Fibroblast of skin of left biceps (primary cell): ENCODE measurements around the gene FNDC8.
"Not testable (repeated sequence)": the region's sequence is repeated elsewhere in the genome, so short reads cannot be mapped to it uniquely, and the experiment has no call there.

ENCODE experiments used
- DNase-seq, 2 experiments: peaks; one replicate each; pipeline ENCODE4 v3.0.0-alpha.2; 2013; ENCODE audit warnings: low read depth in 2 of 2

The FNDC8 gene

DNA sequence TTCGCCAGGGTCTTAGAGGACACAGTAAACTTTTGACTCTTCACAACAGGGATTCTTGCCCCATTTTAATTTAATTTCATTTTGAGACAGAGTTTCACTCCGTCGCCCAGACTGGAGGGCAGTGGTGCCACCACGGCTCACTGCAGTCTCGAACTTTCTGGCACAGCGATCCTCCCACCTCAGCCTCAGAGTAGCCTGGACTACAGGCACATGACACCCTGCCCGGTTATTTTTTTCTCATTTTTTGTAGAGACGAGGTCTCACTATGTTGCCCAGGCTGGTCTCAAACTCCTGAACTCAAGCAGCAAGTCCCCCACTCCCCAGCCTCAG, 21.0 kb downstream of the FNDC8 start:
- no peak for DNase-seq

- no peak for DNase-seq
Measured at GRCh38 chr17:35144840-35145239, 23.4 kb downstream of the FNDC8 start.

GRCh38 chr17:35146214-35146833, 24.9 kb downstream of the FNDC8 start:
- no peak for DNase-seq

- no peak for DNase-seq
Measured at GRCh38 chr17:35147375-35147905, 26.0 kb downstream of the FNDC8 start, which contains the start of gene UNC45B. UNC45B (plus strand) TSS chr17:35147817; CDS start chr17:35148264, 447 bp downstream.

DNA sequence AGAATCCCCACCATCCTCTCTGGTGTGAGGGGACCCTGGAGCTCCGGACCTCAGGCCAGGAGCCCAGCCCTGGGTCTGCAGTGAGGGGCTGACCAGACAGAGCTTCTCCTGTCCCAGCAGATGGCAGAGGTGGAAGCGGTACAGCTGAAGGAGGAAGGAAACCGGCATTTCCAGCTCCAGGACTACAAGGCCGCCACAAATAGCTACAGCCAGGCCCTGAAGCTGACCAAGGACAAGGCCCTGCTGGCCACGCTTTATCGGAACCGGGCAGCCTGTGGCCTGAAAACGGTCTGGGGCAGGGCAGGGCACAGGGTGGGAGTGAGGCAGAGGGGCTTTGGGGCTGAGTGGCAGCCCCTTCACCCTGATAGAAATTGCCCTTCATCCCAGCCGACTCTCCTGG, 26.7 kb downstream of the FNDC8 start:
- DNase-seq, result no peak

DNA sequence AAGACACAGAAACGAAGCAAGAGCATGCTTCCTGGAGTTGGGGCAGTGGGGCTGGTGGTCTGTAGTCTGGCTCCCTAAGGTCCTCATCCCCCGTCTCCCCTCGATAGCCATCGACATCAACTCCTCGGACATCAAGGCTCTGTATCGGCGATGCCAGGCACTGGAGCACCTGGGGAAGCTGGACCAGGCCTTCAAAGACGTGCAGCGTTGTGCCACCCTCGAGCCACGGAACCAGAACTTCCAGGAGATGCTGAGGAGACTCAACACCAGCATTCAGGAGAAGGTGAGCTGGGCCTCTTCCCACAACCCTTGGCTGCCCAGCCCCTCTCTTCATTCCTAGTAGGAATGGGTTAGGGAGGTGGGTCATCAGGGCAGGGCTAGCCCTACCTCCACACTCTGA, 28.5 kb downstream of the FNDC8 start:
- no peak for DNase-seq

DNA sequence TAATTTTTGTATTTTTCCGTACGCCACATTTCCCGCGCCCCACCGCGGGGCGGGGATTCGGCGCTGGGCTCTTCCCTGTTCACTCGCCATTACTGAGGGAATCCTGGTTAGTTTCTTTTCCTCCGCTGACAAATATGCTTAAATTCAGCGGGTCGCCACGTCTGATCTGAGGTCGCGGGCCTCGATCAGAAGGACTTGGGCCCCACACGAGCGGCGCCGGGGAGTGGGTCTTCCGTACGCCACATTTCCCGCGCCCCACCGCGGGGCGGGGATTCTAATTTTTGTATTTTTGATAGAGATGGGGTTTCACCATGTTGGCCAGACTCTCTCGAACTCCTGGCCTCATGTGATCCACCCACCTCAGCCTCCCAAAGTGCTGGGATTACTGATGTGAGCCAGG, 29.7 kb downstream of the FNDC8 start:
- DNase-seq, result not testable (repeated sequence)

DNA sequence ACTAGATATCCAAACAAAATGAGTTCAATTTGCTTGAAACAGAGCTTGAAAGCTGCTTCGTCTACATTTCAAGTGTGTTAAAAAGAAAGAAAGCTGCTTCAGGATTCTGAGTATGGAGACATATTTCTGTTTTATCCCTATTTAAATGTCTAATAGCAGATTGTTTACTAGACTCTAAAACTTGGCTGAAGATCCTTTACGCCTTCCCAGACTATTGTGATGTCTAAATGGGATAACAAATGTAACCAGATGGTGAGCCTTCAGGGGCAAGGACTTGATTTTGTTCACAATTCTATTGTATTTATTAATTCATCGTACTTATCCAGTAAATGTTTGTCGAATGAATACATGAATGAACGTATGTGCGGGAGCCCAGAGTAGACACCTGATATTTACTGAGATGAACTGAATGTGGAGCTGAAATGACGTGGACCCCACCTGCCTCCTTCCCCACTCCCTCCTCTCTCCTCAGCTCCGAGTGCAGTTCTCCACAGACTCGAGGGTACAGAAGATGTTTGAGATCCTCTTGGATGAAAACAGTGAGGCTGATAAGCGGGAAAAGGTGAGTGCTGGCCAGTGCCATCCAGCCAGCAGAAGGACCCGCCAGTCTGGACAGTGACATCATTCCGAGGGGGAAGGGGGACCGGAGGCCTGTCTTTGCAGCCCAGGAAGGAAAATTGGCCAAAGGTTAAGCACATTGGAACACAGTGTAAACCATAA, 31.2 kb downstream of the FNDC8 start:
- no peak for DNase-seq

DNA sequence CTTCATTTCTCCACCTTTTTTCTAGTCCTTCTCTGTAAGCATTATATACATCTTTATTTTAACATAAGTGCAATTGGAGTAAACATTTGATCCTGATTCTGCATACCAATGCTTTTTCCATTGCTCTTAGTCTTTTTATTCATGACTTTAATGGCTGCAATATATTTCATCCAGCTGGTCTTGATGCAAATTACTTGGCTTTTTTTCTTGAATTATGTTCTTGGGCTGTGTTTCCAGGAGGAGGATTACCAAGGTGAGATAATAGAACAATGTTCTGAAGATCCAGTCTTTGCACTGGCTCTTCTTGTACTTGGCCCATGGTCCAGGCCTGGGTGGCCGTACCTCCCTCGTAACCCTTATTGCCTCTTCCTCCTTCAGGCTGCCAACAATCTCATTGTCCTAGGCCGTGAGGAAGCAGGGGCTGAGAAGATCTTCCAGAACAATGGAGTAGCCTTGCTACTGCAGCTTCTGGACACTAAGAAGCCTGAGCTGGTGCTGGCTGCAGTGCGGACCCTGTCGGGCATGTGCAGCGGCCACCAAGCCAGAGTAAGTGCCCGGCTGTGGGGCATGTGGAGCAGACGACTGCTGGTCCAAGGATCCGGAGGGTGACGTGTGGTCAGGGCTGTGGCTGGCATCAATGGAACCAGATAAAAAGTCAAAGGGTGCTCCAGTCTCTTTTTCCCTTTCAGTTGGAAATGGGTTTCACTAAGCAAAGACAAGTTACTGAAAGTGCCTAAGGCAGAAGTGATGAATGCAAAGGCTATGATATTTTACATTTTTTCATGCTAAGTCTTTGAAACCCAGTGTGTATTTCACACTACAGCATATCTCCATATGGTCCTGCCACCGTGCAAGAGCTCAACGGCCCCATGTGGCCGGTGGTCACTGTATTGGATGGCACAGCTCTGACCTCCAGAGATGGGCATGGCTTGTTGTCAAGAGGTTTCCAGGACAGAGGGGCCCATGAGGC, 33.1 kb downstream of the FNDC8 start:
- DNase-seq, result no peak

- no peak for DNase-seq
Measured at GRCh38 chr17:35155246-35155645, 33.8 kb downstream of the FNDC8 start.

DNA sequence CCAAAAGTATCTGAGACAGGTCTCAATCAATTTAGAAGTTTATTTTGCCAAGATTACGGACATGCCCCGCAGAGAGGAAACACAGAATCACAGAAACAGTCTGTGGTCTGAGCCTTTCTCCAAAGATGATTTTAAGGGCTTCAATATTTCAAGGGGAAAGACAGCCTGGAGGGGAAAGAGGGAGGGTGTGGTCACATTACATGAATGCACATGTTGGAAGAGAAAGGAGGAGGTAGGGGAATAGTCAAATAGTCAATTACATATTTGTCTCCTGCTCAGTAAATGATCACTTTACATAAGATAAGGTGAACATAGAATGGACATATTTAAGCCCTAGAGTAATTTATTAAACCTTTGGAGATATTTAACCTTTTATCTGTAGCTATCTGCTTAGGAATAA, 38.5 kb downstream of the FNDC8 start:
- DNase-seq, result no peak

DNA sequence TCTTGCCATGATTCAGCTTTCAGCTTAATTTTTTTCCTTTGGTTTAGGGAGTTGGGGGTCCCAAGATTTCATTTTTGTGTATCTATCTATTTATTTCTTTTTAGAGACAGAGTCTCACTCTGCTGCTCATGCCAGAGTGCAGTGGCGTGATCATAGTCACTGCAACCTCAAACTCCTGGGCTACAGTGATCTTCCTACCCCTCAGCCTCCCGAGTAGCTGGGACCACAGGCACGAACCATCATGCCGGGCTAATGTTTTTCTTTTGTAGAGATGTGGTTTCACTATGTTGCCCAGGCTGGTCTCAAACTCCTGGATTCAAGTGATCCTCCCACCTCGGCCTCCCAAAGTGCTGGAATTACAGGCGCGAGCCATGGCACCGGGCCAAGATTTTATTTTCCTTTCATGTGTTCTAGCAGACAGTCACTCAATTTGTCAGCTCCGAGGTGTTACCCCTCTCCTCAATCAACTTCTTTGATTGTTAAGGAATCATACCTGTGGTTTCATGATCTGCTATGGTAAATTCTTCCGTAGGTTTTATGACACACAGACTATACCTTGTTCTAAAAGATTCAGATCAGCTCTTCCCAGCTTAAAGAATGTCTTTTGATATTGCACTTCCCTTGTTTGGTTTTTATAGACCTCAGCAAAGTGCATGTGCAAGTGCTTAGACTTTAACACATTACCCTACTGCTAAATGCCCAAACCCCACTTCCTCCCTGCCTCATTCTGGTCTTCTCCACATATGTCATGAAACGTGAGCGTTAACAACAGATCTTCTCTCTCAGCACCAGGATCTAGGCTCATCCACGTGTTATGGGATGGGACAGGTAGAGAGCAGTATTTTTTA, 39.2 kb downstream of the FNDC8 start:
- DNase-seq, result no peak

DNA sequence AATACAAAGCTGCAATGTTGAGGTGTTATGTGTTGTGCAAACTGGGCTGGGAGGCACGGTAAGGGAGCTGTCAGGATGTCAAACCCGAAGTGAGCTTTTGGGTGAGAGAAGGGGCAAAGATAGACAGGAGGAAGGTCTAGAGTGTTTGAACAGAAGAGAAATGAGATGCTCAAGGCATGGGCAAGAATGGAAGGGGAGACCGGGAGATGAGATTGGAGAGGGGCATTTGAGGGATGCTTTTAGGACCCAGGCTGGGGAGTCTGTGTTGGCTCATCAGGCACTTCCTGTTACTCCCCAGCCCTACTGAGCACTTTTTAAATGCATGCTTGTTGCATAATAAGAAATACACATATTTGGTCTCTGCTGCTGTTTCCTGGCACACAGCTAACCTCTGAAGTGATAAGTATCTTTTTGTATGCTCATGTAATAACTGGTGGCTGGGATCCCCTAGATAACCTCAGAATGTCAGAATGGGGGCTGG, 39.9 kb downstream of the FNDC8 start:
- no peak for DNase-seq

- DNase-seq, result no peak
Measured at GRCh38 chr17:35162755-35163154, 41.3 kb downstream of the FNDC8 start.

- no peak for DNase-seq
Measured at GRCh38 chr17:35163886-35164285, 42.5 kb downstream of the FNDC8 start.

GRCh38 chr17:35164716-35165115, 43.3 kb downstream of the FNDC8 start:
- no peak for DNase-seq

GRCh38 chr17:35166526-35166925, 45.1 kb downstream of the FNDC8 start:
- DNase-seq, result no peak

DNA sequence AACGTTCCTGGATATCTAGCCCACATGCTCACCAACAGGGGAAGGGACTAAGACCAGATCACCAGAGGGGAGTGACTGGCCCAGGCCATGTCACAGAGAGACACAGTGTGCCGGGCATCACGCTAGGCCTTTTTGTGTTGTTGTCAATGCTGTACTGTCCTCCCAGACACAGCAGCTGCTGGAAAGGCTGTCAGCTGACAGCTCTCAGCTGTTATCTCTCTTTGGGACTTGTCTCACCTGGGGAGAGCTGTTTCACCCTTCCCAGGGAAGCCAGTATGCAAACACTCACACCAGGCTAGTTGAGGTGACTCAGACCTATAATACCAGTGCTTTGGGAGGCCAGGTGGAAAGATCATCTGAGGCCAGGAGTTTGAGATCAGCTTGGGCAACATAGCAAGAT, 45.6 kb downstream of the FNDC8 start:
- no peak for DNase-seq

GRCh38 chr17:35167666-35168065, 46.3 kb downstream of the FNDC8 start:
- DNase-seq, result no peak

DNA sequence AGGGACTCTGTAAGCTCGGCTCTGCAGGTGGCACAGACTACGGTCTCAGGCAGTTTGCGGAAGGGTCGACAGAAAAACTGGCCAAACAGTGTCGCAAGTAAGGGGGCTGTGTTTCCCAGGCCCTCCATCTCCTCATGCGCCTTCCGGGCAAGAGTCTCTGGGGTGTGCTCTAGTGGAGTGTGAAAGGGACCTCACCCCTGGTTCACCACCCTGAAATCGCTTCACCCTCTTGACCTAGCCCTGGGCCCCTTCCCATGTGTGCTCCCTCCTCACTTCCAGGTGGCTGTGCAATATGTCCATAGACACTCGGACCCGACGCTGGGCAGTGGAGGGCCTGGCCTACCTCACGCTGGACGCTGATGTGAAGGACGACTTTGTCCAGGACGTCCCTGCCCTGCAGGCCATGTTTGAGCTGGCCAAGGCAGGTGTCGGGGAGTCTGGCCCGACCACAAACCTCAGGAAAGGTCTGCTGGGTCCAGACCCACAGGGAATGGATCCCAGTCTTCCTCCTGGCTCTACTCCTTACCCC, 48.5 kb downstream of the FNDC8 start:
- DNase-seq, result no peak
